Kidney epithelial cell (primary cell): Measurements from ENCODE around the gene COL27A1. TPM values are rescaled to one million over a fixed set of nuclear protein-coding genes. Genes with fewer than 3 reads are reported as not detected.

Experiments
- DNase-seq: peaks from one replicate; pipeline ENCODE4 v3.0.0-alpha.2; 2010; ENCODE audit warnings: low read depth
- H3K27me3 ChIP-seq: 2 replicates; pipeline ENCODE4 v1.6.0; 2011; ENCODE audit warnings: low read length; ENCODE audit not compliant: control insufficient read depth, insufficient read depth
- H3K36me3 ChIP-seq: 2 replicates; pipeline ENCODE4 v1.5.1; 2011; ENCODE audit warnings: low read length; ENCODE audit not compliant: control insufficient read depth, insufficient read depth
- H3K4me3 ChIP-seq: 2 replicates; pipeline ENCODE4 v1.5.1; 2011; ENCODE audit warnings: low read depth, mild to moderate bottlenecking, control low read depth, low read length
- total RNA-seq: library from RNA; depleted of rRNA; stranded (reverse); fragments of >200 nt; gene quantifications from 2 replicates; pipeline ENCODE4 v1.2.3, GENCODE V29; 2015
- TF ChIP-seq, protein P1 (sequence below): IDR thresholded peaks from 2 replicates; pipeline ENCODE4 v1.5.1; 2011; ENCODE audit warnings: mild to moderate bottlenecking, moderate library complexity, low read length, control low read depth, inconsistent platforms; ENCODE audit not compliant: insufficient read depth, poor library complexity, severe bottlenecking

COL27A1 gene
- total RNA-seq, 1 donor from 2014 or later = 8.4 TPM

DNA sequence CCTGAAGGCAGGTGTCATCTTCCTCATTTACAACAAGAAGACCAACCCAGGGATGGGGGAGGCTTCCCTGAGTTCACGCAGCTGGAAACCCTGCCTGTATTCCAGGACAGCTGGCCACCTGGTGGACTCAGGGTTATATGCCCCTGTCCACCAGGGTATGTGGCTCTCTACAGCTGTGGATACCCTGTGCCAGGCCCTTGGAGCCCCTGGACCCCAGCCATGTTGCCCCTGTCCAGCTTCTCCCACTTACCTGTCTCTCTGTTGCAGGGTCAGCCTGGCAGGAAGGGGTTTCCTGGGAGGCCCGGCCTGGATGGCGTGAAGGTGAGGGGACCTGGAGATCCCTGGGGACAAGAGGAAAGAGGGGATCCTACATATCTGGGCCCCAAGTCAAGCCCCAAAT is 87.9 kb downstream of the COL27A1 start:
- TF ChIP-seq, protein P1, sequence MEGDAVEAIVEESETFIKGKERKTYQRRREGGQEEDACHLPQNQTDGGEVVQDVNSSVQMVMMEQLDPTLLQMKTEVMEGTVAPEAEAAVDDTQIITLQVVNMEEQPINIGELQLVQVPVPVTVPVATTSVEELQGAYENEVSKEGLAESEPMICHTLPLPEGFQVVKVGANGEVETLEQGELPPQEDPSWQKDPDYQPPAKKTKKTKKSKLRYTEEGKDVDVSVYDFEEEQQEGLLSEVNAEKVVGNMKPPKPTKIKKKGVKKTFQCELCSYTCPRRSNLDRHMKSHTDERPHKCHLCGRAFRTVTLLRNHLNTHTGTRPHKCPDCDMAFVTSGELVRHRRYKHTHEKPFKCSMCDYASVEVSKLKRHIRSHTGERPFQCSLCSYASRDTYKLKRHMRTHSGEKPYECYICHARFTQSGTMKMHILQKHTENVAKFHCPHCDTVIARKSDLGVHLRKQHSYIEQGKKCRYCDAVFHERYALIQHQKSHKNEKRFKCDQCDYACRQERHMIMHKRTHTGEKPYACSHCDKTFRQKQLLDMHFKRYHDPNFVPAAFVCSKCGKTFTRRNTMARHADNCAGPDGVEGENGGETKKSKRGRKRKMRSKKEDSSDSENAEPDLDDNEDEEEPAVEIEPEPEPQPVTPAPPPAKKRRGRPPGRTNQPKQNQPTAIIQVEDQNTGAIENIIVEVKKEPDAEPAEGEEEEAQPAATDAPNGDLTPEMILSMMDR = no peak
- Histone ChIP-seq H3K36me3 (no peaks in the 10 kb centered on the region), H3K4me3 (no peak overlapping the region), H3K27me3 (no peaks in the 10 kb centered on the region)
- no peak for DNase-seq

DNA sequence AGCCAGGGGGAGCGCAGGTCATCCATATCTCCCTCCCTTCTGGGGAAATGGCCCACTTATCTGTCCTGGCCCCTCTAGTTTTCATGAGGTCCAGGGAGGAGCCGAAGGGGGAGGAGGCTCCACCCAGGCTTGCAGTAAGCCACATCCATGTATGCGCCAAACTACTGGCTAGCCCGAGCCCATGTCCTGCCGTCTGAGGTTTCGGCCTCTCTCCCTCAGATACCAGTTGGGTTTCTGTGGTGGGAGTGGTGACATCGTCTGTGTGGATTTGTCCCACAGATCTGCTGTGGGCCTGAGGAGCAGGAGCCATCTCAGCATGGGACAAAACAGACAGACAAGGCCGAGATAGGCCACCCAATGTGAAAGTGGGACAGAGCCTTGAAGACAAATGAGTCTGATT is 89.2 kb downstream of the COL27A1 start:
- TF ChIP-seq, protein P1 = no peak
- DNase-seq = no peak
- Histone ChIP-seq H3K36me3 (no peaks in the 10 kb centered on the region), H3K4me3 (no peak overlapping the region), H3K27me3 (no peaks in the 10 kb centered on the region)

DNA sequence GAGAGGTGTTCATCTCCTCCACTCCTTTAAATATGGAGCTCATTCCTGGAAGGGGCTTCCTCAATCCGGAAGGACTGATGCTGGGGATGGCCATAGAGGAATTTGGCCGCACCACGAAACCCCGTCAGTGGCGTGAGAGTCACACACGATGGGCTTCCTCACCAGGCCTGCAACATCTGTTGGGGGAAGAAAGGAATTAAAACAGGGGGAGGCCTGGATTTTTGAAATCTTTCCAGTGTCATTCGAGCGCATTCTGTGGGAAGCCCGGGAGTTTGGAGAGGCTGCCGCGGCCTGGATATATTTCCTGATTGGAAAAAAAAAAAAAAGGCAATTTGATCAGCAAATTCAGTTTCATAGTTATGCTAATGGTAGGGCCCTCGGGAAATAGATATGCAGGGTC is 91.2 kb downstream of the COL27A1 start:
- H3K36me3 ChIP-seq = no peaks in the 10 kb centered on the region
- H3K4me3 ChIP-seq = no peak overlapping the region
- DNase-seq = no peak
- H3K27me3 ChIP-seq = no peaks in the 10 kb centered on the region
- TF ChIP-seq, protein P1 = no peak

DNA sequence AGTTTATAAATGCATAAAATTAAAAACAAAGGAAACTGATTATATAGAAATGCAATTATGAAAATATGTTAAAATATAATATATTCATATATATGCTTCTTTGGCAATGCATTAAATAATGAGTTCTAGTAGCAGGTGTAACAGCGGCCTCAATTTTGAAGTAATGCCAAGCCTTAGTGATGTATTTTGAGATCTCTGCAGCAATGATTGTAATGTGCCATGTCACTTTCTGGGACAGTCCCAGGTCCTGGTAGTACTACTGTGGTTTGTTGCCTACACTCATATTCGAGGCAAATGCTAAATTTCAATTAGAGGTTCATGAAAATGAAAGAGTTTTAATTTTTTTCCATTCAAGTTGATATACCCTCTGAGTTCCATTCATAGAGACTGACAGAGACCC is 91.7 kb downstream of the COL27A1 start:
- Histone ChIP-seq H3K36me3 (no peaks in the 10 kb centered on the region), H3K27me3 (no peaks in the 10 kb centered on the region), H3K4me3 (no peak overlapping the region)
- DNase-seq = no peak
- TF ChIP-seq, protein P1 = no peak

DNA sequence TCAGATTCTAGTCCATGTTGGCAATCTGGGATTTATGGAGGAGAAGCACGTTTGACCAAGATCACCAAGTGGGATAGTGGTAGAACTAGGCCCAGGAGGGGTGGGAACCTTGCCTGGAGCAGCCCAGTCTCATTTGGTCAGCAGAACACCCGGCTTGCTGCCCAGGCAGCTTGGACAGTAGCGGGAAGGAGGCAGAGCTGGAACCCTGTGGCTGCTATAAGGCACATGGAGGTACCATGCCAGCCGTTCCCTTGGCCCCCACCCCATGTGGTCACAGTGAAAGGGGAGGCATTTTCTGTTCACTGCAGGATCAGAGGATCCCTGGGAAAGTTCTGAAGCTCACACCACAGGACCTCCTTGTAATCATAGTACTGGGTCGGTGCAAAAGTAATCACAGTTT is 92.2 kb downstream of the COL27A1 start:
- no peak for DNase-seq

DNA sequence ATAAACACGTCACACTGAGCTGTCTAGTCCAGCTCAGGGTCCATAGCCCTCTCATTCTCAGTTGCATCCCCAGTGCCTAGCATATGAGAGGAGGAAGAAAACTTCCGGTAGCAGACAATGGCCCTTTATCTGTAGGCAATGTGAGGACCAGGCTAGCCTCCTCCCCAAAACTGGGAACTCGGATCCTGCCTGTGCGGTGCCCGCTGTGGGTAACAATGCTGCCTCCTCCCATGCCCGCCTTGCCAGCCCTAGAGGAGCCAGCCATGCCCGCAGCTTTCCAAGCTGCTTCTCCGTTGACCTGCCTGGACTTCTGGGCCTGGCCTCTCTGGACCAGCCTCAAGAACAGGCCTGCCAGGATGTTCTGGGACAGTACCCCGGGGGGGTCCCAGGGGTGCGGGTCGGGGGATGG is 93.0 kb downstream of the COL27A1 start:
- no peaks in the 10 kb centered on the region for H3K36me3 ChIP-seq
- TF ChIP-seq, protein P1 = no peak
- DNase-seq = no peak
- no peak overlapping the region for H3K4me3 ChIP-seq
- H3K27me3 ChIP-seq = no peaks in the 10 kb centered on the region

More for the DNA sequence above, 92.2 kb downstream of the COL27A1 start:
- no peaks in the 10 kb centered on the region for H3K36me3 ChIP-seq
- no peak overlapping the region for H3K4me3 ChIP-seq
- TF ChIP-seq, protein P1 = no peak
- H3K27me3 ChIP-seq = no peaks in the 10 kb centered on the region
